OCI-LY1 (cell line): Measurements from ENCODE around the gene MAD1L1.

Experiments used
- H2AFZ ChIP-seq: fragments of 200-600 bp; sonication (generic), shearing (Covaris generic); 2 replicates; pipeline ENCODE4 v1.6.0; 2014; ENCODE audit warnings: antibody characterized with exemption, mild to moderate bottlenecking, low read length
- H3F3A ChIP-seq: fragments of 200-600 bp; sonication (generic), shearing (Covaris generic); 2 replicates; pipeline ENCODE4 v1.6.0; 2014; ENCODE audit warnings: mild to moderate bottlenecking, antibody characterized with exemption, low read length, moderate library complexity; ENCODE audit not compliant: insufficient read depth
- H3K27ac ChIP-seq: fragments of 200-600 bp; sonication (generic); 2 replicates; pipeline ENCODE4 v1.5.1; 2014; ENCODE audit warnings: low read length, mixed run types, mild to moderate bottlenecking, low read depth; ENCODE audit not compliant: poor library complexity, severe bottlenecking
- H3K27me3 ChIP-seq: fragments of 200-600 bp; sonication (generic); 2 replicates; pipeline ENCODE4 v1.6.0; 2014; ENCODE audit warnings: antibody characterized with exemption, mild to moderate bottlenecking, low read length, moderate library complexity; ENCODE audit not compliant: insufficient read depth
- H3K36me3 ChIP-seq: fragments of 200-600 bp; sonication (generic); 2 replicates; pipeline ENCODE4 v1.6.1; 2014; ENCODE audit warnings: mild to moderate bottlenecking, antibody characterized with exemption, low read length, moderate library complexity, mixed read lengths; ENCODE audit not compliant: insufficient read depth
- H3K4me1 ChIP-seq: fragments of 200-600 bp; sonication (generic); 2 replicates; pipeline ENCODE4 v1.5.1; 2014; ENCODE audit warnings: mild to moderate bottlenecking, low read length, moderate library complexity; ENCODE audit not compliant: insufficient read depth, severe bottlenecking
- H3K4me2 ChIP-seq: fragments of 200-600 bp; sonication (generic), shearing (Covaris generic); 2 replicates; pipeline ENCODE4 v1.6.1; 2014; ENCODE audit warnings: low read length
- H3K4me3 ChIP-seq: fragments of 200-600 bp; sonication (generic); 2 replicates; pipeline ENCODE4 v1.5.1; 2014; ENCODE audit warnings: low read length, low read depth, mild to moderate bottlenecking, mixed read lengths; ENCODE audit not compliant: poor library complexity, severe bottlenecking
- H3K79me2 ChIP-seq: fragments of 200-600 bp; shearing (Covaris generic); 2 replicates; pipeline ENCODE4 v1.6.1; 2016; ENCODE audit warnings: mixed run types, low read length, mixed read lengths; ENCODE audit not compliant: insufficient read depth
- H3K9ac ChIP-seq: fragments of 200-600 bp; sonication (generic), shearing (Covaris generic); 2 replicates; pipeline ENCODE4 v1.6.1; 2014; ENCODE audit warnings: mild to moderate bottlenecking, low read length, mixed read lengths
- H3K9me2 ChIP-seq: fragments of 200-600 bp; sonication (generic), shearing (Covaris generic); 2 replicates; pipeline ENCODE4 v1.6.1; 2014; ENCODE audit warnings: low read depth, mild to moderate bottlenecking, low read length, mixed read lengths
- H3K9me3 ChIP-seq: fragments of 200-600 bp; shearing (Covaris generic); 2 replicates; pipeline ENCODE4 v1.6.1; 2014; ENCODE audit warnings: low read length, mixed read lengths
- H4K20me1 ChIP-seq: fragments of 200-600 bp; sonication (generic), shearing (Covaris generic); 2 replicates; pipeline ENCODE4 v1.6.0; 2016; ENCODE audit warnings: mild to moderate bottlenecking, low read length; ENCODE audit not compliant: insufficient read depth
- CTCF ChIP-seq: fragments of 200-600 bp; sonication (generic), shearing (Covaris generic); IDR thresholded peaks from 2 replicates; pipeline ENCODE4 v1.5.1; 2017; ENCODE audit warnings: mild to moderate bottlenecking, antibody characterized with exemption, low read length, moderate library complexity, mixed read lengths
- EZH2 ChIP-seq: fragments of 200-600 bp; sonication (generic), shearing (Covaris generic); IDR thresholded peaks from 2 replicates; pipeline ENCODE4 v1.8.0; 2017; ENCODE audit warnings: borderline replicate concordance, mixed run types, mild to moderate bottlenecking, antibody characterized with exemption, low read length, moderate library complexity, mixed read lengths

The MAD1L1 gene

GRCh38 chr7:2090526-2091520 lies 141.9 kb downstream of the MAD1L1 start:
- Histone ChIP-seq H2AFZ (no peak overlapping the region), H3K4me2 (no peak overlapping the region), H3K79me2 (no peaks in the 10 kb centered on the region), H3K27ac (no peak overlapping the region), H3K9ac (no peak overlapping the region), H3K4me1 (no peaks in the 10 kb centered on the region), H4K20me1 (no peaks in the 10 kb centered on the region), H3K36me3 (peaks cover 15% of the 10 kb centered on the region), H3K4me3 (no peak overlapping the region), H3F3A (no peaks in the 10 kb centered on the region), H3K27me3 (no peaks in the 10 kb centered on the region), H3K9me2 (no peaks in the 10 kb centered on the region), H3K9me3 (no peaks in the 10 kb centered on the region)
- no peak for TF ChIP-seq CTCF
- TF ChIP-seq EZH2 = no peak

GRCh38 chr7:2088801-2089200 lies 143.9 kb downstream of the MAD1L1 start:
- H3K9me3 ChIP-seq = no peaks in the 10 kb centered on the region
- H3K27ac ChIP-seq = no peak overlapping the region
- no peaks in the 10 kb centered on the region for H3K9me2 ChIP-seq
- H3K79me2 ChIP-seq = no peaks in the 10 kb centered on the region
- H3K4me3 ChIP-seq = no peak overlapping the region
- no peak overlapping the region for H3K4me2 ChIP-seq
- TF ChIP-seq EZH2 (no peak), CTCF (no peak)
- no peak overlapping the region for H3K9ac ChIP-seq
- peaks cover 15% of the 10 kb centered on the region for H3K36me3 ChIP-seq
- no peaks in the 10 kb centered on the region for H3F3A ChIP-seq
- H4K20me1 ChIP-seq = no peaks in the 10 kb centered on the region
- no peaks in the 10 kb centered on the region for H3K4me1 ChIP-seq
- no peak overlapping the region for H2AFZ ChIP-seq
- no peaks in the 10 kb centered on the region for H3K27me3 ChIP-seq

- Histone ChIP-seq H2AFZ (no peak overlapping the region), H3K9me3 (no peaks in the 10 kb centered on the region), H3K4me2 (no peak overlapping the region), H3K9ac (no peak overlapping the region), H3K79me2 (no peaks in the 10 kb centered on the region), H3K9me2 (no peaks in the 10 kb centered on the region), H3K27me3 (no peaks in the 10 kb centered on the region), H3K4me1 (no peaks in the 10 kb centered on the region), H3K27ac (no peak overlapping the region), H3K36me3 (peaks cover 9% of the 10 kb centered on the region), H3F3A (no peaks in the 10 kb centered on the region), H4K20me1 (no peaks in the 10 kb centered on the region), H3K4me3 (no peak overlapping the region)
- TF ChIP-seq CTCF (no peak), EZH2 (no peak)
Observed at GRCh38 chr7:2087744-2088143, 145.0 kb downstream of the MAD1L1 start.
